Measurements from ENCODE around the gene AP1B1.
"Not testable (repeated sequence)": the region's sequence is repeated elsewhere in the genome, so short reads cannot be mapped to it uniquely, and the experiment has no call there.

AP1B1 gene

DNA sequence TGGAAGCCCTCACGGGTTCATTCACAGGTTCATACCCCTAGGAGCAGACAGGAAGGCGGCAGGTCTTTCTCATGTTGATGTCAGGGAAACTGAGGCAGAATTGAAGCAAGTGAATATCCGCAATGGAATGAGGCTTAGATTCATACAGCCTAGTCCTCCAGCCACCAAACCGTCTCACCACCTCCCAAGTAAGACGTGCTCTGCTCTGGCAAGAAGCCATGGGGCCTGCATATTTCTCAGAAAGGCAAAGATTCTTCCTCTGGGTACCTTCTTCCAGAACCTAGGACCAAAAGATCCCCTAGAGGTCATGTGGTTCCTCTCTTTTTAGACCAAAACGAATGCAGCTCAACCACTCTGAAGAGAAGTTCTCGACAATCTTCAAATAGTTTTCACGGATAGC lies 1.7 kb downstream of the AP1B1 start:
- no peak for DNase-seq

DNA sequence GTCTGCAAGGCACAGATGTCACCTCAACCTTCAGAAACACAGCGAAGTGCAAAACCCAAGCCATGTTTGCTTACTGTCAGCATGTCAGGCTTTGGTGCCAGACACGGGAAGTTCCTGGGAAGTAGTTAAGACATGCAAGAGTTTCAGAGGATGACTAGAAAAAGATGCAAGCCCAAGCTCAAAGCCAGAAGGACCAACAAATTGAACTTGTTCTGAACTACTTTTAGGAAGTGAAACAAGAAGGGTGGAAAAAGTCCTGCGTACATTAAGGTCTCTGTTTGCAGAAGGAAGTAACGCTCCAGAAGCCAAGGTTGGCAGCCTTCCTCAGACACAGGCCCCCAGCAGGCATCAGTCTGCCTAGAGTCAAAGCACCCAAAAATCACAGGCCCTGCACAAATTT lies 2.6 kb downstream of the AP1B1 start:
- DNase-seq: no peak

- DNase-seq: no peak
These were observed 3.1 kb downstream of the AP1B1 start for GRCh38 chr22:29385151-29385704.

DNA sequence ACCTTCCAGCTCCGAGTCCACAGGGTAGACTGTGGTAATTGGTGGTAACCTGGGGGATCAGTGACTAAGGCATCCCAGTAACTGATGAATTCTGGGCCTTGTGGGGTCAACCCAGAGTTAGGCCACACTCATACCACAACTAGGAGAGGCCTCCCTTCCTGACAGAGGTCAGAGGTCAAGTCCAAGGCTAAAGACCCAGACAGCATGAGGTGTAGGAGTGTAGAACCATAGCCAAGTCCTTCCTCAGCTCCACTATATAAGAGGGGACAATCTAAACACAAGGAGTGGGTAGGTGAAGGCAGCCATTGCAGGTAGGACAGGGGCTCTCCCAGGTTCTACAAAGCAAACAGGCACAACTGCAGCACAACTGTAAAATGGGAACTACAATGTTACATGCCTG lies 4.6 kb downstream of the AP1B1 start:
- no peak for DNase-seq

DNA sequence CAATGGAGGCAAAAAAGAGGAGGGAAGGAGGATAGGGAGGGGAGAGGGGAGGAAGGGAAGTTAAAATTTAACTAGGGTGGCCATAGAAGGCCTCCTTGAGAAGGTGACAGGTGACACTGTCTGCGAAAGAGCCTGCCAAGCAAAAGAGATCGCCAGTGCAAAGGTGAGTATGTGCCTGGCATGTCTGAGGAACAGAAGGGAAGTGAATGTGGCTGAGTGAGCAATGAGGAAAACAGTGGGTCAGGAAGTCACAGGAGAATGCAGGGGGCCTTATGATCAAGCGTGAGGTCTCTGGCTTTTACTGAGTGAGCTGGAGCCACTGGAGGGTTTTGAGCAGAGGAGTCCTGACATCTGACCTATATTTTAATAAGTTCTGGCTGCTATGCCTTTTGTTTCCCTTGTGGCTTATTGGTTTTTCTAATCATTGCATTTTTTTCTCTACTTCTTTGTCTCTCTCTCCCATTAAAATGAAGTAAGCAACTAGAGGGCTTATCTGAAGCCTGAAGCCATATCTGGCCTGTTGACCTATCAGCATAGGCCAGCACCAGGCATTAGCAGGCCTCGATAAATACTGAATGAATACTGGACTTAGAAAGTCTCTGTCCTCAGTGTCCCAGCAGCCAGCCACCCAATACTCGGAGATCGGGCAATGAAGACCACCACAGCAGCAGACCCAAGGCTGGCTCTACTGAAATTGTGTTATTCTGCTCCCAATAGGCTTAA lies 5.6 kb downstream of the AP1B1 start:
- no peak for DNase-seq

DNA sequence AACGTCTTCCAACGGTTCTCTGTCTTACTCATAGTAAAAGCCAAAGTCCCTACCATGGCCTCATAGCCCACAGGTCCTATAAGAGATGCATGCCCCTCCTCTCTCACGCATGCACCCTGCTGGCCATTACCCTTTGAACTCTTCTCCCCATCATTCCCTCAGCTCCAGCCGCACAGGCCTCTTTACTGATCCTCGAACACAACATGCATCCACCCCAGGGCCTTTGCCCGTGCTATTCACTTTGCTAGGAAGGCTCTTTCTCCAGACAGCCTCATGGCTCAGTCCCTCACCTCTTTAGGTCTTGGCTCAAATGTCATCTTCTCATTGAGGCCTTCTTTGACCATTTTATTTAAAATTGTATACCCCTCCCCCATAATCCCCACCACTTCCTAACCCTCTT lies 7.5 kb downstream of the AP1B1 start:
- DNase-seq: no peak

- DNase-seq: no peak
These were observed 8.2 kb downstream of the AP1B1 start for GRCh38 chr22:29380032-29380781.

GRCh38 chr22:29379258-29379657 lies 9.1 kb downstream of the AP1B1 start:
- DNase-seq: no peak

DNA sequence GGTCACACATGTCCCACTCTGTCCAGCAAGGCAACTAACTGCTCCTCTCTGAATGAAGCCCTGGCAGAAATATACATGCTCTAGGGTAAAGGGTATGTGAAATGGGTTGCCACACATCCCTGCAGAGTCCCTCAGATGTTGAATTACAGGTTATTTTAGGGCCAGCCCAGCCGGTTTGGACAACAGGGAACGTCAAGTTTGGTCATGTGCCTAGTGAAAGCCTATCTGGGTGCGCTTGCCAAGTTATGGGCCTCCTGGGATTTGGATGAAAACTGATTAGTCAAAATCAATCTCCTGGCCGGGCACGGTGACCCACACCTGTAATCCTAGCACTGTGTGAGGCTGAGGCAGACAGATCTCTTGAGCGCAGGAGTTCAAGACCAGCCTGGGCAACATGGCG lies 10.4 kb downstream of the AP1B1 start:
- no peak for DNase-seq

DNA sequence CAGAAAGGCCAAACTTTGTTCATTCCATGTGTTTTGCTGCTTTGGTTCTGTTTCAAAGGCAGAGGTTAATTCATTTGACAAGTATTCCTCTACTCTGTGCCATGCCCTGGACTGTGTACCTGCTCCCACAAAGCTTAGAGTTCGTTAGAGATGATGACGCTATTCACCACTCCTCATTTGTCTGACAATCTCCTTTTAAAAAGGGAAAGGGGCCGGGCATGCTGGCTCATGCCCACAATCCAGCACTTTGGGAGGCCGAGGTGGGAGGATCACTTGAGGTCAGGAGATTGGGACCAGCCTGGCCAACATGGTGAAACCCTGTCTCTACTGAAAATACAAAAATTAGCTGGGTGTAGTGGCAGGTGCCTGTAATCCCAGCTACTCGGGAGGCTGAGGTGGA lies 11.7 kb downstream of the AP1B1 start:
- DNase-seq: not testable (repeated sequence)

GRCh38 chr22:29375398-29376076 lies 12.8 kb downstream of the AP1B1 start:
- DNase-seq: no peak

DNA sequence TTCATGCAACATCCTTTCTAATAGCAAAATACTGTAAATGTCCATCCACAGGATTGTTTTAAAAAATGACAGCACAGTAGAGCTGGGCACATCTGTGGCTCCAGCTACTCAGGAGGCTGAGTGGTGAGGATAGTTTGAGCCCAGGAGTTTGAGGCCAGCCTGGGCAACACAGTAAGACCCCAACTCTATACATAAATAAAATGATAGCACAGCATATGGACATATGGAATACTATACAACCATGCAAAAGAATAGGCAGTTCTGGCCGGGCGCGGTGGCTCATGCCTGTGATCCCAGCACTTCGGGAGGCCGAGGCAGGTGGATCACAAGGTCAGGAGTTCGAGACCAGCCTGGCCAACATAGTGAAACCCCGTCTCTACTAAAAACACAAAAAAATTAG lies 13.6 kb downstream of the AP1B1 start:
- DNase-seq: not testable (repeated sequence)

DNA sequence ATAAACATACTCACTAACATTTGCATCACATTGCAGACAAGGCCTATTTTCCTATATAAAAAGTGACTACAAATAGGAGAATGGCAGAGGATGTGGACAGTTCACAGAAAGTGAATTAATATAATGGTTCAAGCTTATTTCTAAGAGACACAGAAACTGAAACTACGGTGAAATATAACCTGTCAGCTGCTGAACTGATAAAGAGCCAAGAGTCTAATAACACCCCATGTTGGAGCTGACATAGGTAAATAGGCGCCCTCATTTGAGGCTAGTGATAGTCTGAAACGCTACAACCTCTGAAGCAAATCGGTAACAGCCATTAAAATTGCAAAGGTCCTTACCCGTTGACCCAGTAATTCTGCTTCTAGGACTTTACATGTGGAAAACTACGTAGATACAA lies 14.0 kb downstream of the AP1B1 start:
- no peak for DNase-seq

GRCh38 chr22:29370537-29370936 lies 17.8 kb downstream of the AP1B1 start:
- DNase-seq: no peak

- no peak for DNase-seq
These were observed 18.9 kb downstream of the AP1B1 start for GRCh38 chr22:29369460-29369859.

DNA sequence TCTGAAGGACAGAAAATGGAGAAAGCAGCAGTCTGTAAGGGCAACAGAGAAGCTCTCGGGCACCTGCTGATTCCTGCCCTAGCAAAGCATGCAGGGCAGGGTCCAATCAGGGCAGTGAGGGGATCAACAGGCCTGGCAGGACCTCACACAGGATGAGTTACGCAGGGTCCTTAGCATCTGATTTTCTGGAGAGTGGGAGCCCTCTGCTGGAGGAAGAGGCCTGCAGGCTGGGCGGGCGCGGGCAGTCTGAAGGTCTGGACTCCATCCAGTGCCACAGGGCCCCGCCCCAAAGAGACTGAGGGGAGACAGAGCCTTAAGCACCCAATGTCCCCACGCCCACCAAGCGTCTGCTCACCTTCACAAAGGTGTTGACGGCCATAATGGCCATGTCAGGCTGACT lies 28.9 kb downstream of the AP1B1 start:
- DNase-seq: no peak

DNA sequence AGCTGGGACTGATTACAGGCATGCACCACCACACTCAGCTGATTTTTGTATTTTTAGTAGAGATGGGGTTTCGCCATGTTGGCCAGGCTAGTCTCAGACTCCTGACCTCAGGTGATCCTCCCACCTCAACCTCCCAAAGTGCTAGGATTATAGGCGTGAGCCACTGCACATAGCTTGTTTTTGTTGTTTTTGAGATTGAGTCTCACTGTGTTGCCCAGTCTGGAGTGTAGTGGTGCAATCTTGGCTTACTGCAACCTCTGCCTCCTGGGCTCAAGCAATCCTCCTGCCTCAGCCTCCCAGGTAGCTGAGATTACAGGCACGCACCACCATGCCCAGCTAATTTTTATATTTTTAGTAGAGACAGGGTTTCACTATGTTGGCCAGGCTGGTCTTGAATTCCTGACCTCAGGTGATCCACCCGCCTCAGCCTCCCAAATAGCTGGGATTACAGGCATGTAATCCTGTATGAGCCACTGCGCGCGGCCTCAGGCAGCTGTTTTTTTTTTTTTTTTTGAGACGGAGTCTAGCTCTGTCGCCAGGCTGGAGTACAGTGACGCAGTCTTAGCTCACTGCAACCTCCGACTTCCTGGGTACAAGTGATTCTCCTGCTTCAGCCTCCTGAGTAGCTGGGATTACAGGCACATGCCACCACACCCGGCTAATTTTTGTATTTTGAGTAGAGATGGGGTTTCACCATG lies 31.0 kb downstream of the AP1B1 start:
- DNase-seq: not testable (repeated sequence)

- no peak for DNase-seq
These were observed 34.5 kb downstream of the AP1B1 start for GRCh38 chr22:29353860-29354259.

DNA sequence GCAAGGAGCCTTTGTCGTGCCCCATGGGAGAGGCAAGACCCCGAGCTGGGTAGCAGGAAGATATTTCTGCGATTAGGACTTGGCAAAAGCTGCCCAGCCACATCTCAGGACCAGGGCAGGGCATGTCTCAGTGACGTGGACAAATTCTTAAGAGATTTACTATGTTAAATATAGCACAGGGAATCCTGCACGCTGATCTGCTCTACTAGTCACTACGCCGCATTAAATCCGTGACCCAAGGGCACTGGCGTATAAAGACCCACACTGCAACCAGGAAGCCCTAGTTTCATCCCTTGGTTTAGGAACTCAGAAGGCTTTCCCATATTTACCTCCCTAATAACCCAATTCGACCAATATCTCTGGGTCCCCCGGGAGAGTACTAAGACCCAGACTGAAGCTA lies 35.1 kb downstream of the AP1B1 start:
- DNase-seq: no peak

GRCh38 chr22:29352778-29353177 lies 35.6 kb downstream of the AP1B1 start:
- no peak for DNase-seq

- DNase-seq: no peak
These were observed 36.5 kb downstream of the AP1B1 start for GRCh38 chr22:29351891-29352290.

GRCh38 chr22:29351042-29351441 lies 37.3 kb downstream of the AP1B1 start:
- DNase-seq: no peak

- DNase-seq: no peak
These were observed 39.4 kb downstream of the AP1B1 start for GRCh38 chr22:29348956-29349355.
